Activated T-cell treated with anti-CD3 and anti-CD28 coated beads for 48 hours (primary cell): ENCODE measurements around the gene GNAZ.

Experiments used
- DNase-seq: peaks from one replicate; pipeline ENCODE4 v3.0.0-alpha.2; 2020; ENCODE audit warnings: low read depth

Gene GNAZ

GRCh38 chr22:23119494-23120414 is 49.4 kb downstream of the GNAZ start:
- peak; percentile 37 for DNase-seq

DNA sequence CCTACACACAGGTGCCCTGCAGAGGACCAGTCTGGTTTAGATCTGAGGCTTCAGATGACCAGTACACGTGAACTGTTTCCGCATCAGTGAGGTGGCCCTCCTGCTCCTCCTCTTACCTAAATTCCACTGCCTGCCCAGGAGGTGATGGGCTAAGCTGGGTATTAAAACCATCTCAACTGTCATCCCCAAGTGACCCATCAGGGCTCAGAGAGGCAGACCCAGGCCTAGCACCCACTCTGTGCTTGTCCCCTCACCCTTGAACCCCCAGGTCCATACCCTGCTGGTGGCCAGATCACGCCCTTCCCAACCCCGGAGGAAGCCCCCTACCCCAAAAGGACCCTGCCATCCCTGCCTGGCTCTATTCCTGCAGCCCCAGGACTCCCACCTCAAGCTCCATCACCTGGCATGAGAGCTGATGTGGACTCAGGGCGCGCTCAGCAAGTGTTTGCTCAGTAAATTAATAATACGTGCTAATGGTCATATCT is 50.1 kb downstream of the GNAZ start:
- no peak for DNase-seq

DNA sequence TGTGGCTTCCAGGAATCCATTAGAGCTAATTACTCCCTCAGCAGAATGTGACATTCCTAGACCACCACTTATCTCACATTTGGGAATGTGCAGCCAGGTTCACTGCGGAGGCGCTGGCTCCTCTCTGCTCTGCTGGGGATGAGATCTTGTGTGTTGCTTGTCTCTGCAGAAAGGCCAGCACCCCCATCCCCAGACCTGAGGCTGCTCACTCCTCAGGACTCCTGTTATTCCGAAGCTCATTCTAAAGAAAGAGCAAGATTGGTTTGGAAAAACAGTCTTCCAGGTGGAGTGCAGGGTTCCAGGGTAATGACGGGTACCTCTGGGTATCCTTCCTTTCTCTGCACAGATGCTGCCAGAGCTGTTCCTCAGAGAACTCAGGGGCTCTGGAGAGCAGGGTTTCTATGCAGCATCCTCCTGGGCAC is 50.7 kb downstream of the GNAZ start:
- DNase-seq, result no peak

DNA sequence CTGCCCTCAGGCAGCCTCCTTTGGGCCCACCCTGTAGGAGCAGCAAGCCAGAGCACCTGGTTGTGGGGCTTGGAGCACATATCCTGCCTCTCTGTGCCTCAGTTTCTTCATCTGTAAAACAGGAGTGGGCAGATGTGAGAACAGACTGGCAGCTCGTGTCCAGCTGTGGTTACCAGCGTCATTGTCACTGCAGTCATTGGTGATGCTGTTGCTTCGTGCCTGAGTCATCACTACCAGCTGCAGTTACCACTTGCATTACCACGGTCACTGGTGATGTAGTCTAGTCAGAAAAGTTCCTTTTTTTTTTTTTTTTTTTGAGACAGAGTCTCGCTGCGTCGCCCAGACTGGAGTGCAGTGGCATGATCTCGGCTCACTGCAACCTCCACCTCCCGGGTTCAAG is 51.1 kb downstream of the GNAZ start:
- no peak for DNase-seq

- DNase-seq, result no peak
Observed at GRCh38 chr22:23122216-23122957, 52.1 kb downstream of the GNAZ start.

GRCh38 chr22:23122992-23123803 is 52.9 kb downstream of the GNAZ start:
- DNase-seq, result no peak

DNA sequence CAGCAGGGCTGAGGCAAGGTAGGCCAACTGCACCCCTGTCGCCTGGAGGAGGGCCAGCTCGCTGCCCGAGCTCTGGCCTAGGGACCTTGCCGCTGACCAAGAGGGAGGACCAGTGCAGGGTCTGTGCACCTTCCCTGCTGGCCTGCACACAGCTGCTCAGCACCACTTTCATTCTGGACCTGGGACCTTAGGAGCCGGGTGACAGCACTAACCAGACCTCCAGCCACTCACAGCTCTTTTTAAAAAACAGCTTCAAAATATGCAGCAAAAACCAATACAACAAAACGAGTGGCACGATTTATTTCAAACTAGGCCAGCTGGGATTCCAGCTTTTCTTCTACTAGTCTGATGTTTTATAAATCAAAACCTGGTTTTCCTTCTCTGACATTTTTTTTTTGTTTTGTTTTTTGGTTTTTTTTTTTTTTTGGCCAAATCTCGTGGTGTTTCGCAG is 53.5 kb downstream of the GNAZ start:
- no peak for DNase-seq

- no peak for DNase-seq
Observed at GRCh38 chr22:23124611-23125511, 54.5 kb downstream of the GNAZ start.

DNA sequence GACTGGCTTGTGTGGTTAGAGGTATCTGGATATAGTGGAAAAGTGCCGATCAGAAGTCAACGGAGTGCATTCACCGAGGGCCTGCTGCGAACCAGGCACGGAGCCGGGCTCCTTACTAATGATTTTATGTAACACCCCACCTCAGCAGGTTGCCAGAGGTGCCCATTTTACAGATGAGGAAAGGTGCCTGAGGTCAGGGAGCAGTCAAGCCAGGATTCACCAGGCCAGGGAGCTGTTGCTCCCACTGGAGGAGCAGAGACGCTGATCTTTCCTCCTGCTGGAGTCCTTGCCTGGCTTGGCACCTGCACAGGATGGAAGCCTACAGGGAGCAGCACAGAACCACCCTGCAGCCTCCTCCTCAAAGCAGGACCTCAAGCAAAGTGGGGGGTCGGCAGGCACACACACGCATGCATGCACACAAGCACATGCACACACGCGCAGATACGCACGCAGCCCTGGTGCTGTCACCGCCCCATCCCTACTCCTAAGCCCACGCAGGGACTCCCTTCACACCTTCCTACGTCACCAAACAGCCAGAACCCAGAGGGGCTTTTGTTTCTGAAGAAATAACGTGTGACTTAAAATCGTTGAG is 55.3 kb downstream of the GNAZ start:
- DNase-seq, result no peak

DNA sequence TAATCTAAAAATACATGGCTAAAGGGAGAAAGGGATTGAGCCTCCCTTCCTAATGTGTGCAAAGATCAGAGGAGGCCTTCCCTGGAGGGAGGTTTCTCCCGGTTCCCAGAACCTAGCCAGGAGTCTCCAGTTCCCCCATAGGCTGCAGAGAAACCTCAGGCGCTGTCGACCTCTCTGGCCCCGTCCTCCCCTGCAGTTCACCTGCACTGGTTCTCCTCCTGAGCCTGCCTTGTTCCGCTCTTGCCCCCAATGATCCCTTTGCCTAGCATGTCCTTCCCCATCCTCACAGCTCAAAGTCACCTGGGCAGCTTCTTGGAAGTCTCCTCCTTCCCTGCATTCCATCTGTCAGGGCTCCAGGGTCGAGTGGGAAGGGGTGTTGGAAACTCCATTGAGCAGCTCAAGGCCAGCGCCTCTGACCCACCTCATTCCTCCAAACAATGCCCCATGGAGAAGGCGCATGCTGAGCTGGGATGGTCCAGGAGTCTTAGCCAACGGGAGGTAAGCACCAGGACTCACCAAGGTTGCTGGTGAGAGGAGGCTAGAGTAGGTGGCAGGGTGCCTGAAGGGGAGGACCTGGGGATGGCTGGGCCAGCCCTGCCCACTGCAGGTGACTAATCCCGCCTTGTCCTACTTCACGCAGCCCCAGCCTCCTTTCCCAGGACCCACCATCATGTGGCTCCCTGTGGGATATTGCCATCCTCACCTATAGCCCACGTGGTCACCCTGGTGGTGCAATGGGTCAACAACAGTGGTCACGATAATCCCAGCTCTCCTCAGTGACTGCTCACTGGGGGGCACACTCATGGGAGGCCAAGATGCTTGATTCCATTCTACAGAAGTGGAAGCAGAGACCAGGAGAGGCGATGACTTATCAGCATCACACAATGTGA is 56.1 kb downstream of the GNAZ start:
- DNase-seq, result no peak

GRCh38 chr22:23127055-23127756 is 56.9 kb downstream of the GNAZ start:
- no peak for DNase-seq

DNA sequence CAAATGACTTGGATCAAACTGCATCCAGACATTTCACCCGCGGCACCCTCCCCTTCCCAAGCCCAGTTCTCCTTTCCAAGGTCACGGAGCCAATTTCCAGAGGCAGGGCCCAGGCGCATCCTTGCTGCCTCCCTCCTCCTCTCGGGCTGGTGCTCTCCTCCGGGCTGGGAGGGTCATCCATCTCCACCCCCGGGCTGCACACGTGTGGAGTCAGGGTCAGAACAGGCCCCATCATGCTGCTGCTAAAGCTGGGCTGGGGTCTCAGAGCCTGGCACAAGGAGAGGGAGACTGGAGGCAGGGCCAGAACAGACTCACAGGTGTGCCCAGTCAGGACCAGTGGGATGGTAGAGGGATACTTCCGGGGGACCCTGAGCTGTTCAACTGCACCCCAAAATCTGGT is 57.5 kb downstream of the GNAZ start:
- DNase-seq, result no peak

- DNase-seq, result peak; percentile 62
Observed at GRCh38 chr22:23128269-23129108, 58.2 kb downstream of the GNAZ start.

GRCh38 chr22:23129149-23129548 is 58.8 kb downstream of the GNAZ start:
- no peak for DNase-seq

- no peak for DNase-seq
Observed at GRCh38 chr22:23130697-23131096, 60.4 kb downstream of the GNAZ start.

- no peak for DNase-seq
Observed at GRCh38 chr22:23131931-23132330, 61.6 kb downstream of the GNAZ start.

- DNase-seq, result no peak
Observed at GRCh38 chr22:23132376-23133091, 62.2 kb downstream of the GNAZ start.
